OCI-LY3 (cell line): Measurements from ENCODE around the gene BPIFB6.

Experiments
- CTCF ChIP-seq: fragments of 200-600, 300-600 bp; sonication (generic); IDR thresholded peaks from 2 replicates; pipeline ENCODE4 v1.5.1; 2014; ENCODE audit warnings: antibody characterized with exemption, low read length, low read depth
- EZH2phosphoT487 ChIP-seq: fragments of 200-600 bp; shearing (Covaris generic); IDR thresholded peaks from 2 replicates; pipeline ENCODE4 v1.6.1; 2018; ENCODE audit warnings: antibody characterized with exemption, mixed run types, low read depth

- TF ChIP-seq CTCF, result no peak
- no peak for TF ChIP-seq EZH2phosphoT487
These were observed 2.6 kb upstream of the BPIFB6 start for GRCh38 chr20:33028875-33029274.
